ENCODE results near the gene VAPA.
A peak's percentile ranks its signal among the peaks of the same experiment; 100 is the strongest.

The VAPA gene, protein sequence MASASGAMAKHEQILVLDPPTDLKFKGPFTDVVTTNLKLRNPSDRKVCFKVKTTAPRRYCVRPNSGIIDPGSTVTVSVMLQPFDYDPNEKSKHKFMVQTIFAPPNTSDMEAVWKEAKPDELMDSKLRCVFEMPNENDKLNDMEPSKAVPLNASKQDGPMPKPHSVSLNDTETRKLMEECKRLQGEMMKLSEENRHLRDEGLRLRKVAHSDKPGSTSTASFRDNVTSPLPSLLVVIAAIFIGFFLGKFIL

DNA sequence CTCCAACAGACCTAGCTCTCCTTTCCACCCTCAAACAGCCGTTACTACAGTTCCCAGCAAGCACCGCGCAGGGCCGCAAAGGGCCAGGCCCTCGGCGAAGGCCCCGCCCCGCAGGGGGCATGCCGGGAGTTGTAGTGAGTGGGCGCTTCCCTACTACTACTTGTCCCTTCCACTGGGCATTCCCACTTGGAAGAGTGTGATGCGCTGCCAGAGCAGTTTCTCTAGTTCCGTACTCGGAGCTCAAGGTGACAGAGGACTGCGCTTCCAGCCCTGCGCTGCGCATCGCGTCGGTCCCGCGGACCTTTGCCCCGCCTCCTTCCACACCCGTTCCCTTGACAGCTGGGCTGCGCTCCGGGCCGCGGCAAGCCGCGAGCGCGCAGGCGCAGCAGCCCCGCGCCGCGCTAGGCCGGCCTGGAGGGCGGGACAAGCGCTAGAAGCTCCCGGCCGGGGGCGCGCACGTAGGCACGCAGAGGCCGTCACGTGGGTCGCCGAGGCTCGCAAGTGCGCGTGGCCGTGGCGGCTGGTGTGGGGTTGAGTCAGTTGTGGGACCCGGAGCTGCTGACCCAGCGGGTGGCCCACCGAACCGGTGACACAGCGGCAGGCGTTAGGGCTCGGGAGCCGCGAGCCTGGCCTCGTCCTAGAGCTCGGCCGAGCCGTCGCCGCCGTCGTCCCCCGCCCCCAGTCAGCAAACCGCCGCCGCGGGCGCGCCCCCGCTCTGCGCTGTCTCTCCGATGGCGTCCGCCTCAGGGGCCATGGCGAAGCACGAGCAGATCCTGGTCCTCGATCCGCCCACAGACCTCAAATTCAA, at the start of gene VAPA:
TSS of gene VAPA (plus strand) at position 491 of the 808 bp plus-strand sequence. CDS start at position 732, 241 bp downstream.
- DNase-seq, result peak; percentile 100

DNA sequence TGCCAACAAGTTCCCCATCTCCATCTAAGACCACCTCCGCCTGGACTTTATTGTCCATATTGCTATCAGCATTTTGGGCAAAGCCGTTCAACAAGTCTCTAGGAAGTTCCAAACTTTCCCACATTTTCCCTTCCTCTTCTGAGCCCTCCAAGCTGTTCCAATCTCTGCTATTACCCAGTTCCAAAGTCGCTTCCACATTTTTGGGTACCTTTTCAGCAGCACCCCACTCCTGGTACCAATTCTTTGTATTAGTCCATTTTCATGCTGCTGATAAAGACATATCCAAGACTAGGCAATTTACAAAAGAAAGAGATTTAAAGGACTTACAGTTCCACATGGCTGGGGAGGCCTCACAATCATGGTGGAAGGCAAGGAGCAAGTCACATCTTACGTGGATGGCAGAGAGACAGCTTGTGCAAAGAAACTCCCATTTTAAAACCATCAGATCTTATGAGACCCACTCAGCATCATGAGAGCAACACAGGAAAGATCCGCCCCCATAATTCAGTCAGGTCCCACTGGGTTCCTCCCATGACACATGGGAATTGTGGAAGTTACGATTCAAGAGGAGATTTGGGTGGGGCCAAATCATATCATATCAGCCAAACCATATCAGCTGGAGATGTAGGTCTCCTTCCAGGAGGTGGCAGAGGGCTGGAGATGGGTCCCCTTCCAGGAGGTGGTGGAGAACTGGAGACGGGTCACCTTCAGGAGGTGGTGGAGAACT, 47.9 kb upstream of the VAPA start:
- no peak for DNase-seq

DNA sequence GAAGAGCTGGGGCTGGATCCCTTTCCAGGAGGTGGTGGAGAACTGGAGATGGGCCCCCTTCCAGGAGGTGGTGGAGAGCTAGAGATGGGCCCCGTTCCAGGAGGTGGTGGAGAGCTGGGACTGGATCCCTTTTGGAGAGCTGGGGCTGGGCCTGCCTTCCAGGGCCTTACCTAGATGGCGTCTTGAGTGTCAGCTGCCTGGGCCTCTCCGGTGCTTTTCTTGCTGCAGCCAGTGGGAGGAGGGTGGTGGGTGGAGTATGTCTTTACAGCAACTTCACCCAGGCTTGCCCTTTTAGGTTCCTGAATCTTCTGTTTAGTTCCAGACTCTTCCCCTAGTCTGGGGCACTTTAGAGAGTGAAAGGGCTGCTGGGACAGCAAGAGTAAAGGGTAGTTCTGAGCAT, 47.2 kb upstream of the VAPA start:
- no peak for DNase-seq

DNA sequence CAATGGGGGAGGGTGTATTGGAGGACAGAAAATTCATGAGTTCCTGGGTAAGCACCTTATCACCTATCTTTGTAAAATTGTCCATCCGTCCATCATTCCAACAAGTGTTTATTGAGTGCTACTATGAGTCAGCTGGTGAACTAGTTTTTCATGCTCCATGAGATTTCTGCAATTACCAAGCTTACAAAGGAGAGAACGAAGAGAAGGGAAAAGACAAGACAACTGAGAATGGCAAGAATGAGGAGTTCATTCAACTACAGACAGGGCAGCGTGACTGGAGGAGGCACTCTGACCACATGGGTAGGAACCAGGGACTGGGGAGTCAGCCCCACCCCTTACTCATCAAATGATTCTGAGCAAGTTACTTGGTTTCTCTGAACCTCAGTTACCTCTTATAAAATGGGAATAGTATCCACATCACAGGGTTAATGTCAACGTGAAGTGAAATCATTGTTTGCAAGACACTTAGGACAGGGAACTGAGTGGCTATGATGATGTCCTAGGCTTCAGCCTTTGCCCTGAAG, 46.7 kb upstream of the VAPA start:
- no peak for DNase-seq

DNA sequence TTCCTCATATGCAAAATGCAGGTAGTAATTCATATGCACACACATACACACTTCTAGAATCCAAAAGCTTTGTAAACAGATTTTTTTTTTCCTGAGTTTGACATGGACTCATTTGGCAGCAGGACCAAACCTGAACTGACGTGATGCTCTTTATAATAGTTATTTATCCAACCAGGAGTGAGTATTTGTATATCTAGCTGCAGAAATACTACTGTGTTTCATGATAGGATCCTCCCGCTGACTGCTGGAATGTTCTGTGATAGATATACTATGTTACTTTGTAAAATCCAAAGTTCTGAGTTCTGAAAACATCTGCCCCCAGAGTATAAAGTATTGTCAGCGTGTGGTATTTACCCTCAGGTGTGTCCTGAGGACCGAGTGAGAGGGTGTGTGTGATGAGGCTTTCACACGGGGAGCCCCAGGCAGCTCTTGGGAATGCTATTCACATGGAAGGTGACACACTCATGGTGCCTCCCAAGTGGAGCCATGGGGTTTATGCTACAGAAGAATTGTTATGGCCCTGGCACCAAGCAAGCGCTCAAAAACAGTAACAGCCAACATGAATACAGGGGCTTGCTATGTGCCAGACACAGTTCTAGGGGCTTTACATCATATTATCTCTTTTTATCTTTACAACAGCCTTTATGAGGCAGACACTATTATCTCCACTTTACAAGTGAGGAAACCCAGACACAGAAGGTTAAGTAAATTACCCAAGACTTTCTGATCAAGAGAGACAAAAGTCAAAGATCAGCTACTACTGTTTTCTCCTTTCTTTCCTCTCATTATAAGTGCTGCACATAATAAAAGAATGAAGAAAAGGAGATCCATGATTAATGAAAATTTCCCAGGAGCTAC, 44.7 kb upstream of the VAPA start:
- DNase-seq, result no peak

DNA sequence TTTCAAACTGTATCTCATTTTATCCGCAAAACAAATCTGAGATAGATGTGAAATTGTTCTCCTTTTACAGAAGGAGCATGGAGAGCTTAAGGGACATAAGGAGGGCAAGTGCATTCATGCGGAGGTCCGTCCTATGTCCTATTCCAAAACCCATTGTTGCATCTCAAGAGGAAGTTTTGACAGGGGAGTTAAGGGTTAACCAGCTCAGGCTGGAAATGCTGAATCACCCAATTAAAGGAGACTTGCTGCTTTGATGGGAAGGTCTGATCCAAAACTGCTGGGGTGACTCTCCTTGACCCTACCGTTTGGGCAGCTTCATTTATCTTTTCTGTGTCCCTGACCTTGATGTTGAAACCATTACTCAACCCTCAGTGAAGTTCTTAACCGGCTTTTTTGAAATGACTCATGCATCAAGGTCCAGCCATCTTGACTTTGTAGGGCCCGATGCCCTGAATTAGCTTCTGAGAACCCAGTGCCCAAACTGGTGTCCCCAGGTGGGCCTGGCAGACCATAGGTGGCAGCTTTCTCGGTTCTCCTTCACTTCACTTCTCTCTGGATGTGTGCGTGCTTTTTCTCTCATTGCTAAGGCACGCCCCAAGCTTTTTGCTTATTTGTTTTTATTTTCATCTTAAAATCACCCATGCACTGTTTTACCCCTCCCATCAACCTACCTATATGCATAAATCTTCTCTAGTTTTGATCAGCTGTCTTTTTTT, 43.9 kb upstream of the VAPA start:
- no peak for DNase-seq

DNA sequence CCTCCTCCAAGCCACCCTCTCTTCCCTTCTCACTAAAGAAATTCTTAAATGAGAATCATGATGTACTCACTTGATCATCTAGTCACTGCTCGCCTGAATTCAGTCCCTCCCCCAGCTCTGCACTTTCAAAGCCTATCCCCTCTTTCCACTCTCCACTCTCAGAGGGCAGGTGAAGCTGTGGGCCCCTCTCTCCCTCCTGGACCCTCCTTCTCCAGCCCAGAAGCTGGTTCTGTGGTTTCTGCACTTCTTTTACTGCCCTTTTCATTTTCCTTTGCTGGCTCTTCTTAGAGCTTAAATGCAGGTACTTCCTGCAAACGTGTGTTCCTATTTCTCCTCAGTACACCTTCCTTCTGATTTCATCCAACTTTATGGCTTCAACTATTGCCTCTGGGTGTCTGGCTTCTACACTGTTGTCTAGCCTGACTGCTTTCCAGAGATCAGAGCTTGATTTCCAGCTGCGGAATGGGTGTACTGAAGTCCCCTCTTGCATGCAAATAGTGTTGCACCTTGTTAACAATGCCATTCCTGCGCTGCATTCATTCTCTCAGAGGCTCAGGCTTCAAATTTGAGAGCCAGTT, 43.3 kb upstream of the VAPA start:
- DNase-seq, result no peak

DNA sequence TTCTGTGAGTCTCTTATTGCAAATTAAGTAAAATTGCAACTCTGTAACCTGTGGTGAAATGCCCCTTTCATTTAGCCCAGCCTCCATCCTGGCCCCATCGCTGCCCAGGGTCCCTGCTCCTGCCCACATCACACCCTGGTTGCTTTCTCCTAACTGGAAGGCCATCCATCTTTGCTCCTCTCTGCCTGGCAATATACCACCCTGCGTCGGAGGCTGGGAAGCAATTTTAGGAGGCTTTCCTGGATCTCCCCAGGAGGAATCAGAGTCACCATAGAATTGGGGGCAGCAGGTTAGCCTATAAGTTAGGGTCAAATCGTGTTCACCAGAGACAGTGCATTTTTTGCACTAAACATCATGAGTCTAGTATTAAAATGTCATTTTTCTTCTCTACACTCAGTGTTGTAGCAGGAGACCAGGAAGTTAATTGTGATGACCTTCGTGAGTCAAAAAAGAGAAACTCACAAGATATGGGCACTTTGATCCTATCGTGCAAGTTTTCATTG, 42.5 kb upstream of the VAPA start:
- DNase-seq, result no peak

DNA sequence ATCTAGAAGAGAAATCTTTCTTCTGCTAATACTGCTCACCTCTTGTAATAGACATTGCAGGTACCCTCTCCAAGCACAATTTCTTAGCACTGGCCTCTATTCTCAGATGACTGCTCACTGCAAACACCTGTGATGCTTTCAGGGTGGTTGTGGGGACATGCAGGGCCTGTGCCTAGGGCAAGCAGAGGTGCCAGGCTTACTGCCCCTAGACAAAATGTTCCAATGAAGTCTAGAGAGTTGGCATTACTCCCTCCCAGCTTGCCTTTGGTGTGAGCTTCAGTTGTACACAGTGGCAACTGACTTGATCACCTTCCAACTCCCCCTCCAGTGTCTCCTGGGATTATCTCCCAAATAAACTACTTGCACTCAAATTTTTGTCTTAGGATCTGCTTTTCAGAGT, 41.0 kb upstream of the VAPA start:
- no peak for DNase-seq

DNA sequence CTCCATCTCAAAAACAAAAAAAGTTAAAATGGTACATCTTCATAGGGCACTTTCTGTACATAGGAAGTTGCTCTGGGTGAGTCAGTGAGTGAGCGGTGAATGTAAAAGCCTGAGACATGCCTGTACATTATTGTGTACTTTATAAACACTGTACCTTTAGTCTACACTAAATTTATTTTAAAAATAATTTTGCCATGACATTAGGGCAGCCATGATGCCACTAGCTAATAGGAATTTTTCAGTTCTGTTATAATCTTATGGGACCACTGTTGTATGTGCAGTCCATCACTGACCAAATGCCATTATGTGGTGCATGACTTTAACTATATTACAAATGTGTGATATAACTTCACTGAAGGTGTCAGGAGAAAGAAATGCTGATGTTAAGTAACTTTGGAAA, 39.1 kb upstream of the VAPA start:
- DNase-seq, result no peak

DNA sequence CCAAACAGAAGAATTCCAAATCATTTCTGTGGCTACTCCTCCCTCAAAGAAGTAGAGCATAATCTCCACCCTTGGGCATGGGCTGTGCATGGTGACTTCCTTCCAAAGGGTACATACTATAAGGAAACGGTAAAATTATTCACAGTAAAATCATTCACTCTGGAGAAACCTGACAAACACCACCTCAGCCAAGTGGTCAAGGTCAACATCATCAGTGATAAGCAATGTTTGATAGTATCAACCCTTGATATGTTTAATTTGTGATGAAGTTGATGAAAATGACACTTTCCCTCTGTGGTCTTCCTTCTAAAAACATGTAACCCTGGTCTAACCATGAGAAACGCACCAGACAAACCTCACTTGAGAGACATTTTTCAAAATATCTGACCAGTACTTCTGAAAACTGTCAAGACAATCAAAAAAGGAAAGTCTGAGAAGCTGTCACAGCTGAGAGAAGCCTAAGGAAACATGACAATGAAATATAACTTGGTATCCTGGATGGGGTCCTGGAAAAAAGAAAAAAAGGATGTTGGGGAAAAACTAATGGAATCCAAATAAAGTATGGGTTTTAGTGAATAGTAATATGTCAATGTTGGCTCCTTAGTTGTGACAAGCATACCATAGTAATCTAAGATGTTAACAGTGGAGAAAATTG, 37.5 kb upstream of the VAPA start:
- DNase-seq, result no peak

DNA sequence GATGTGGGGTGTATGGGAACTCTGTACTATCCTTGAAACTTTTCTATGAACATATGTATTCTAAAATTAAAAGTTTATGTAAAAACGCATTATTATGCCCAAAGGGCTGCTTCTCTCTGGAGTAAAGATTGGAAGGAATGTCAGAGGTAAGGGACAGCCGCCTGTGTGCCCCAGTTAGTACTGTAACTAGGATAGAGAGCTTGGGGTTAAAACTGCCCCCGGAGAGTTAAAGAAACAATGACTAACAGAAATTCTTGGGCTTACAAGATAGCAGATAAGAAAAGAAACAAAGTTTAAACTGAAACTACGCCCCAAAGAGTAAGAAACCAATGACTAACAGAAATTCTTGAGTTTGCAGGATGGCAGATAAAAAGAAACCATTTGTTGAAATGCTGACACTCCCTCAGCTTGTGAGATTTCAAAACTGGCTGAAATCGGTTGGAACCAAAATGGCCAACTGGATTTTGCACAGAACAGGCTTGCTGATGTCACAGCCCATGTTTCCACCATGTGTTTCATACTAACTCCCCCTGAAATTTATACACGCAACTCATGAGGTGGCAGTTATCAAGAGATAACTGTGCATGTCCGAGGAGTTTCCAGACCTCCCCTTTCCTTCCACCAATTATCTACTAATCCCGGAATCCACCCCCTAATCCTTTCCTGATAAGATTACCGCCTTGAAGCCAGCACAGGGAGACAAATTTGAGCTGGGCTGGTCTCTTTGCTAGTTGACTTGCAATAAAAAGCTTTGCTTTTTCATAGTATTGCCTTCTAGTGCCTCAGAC, 36.8 kb upstream of the VAPA start:
- DNase-seq, result peak; percentile 9

DNA sequence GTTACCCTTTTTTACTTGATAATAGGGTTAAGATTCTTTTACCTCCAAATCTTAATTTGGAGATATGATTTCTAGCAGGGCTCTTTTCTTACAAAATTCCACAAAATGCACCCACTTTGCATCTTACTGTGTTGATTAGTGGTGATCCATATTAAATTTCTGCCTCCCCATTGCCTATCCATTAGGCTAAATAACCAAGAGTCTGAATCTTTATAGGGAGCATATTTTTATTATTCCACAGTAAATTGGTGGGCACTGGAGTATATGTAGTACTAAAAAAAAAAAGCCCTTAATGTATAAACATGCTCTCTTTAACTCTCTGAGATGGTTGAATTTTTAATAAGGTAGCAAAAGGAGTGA, 36.2 kb upstream of the VAPA start:
- DNase-seq, result no peak

DNA sequence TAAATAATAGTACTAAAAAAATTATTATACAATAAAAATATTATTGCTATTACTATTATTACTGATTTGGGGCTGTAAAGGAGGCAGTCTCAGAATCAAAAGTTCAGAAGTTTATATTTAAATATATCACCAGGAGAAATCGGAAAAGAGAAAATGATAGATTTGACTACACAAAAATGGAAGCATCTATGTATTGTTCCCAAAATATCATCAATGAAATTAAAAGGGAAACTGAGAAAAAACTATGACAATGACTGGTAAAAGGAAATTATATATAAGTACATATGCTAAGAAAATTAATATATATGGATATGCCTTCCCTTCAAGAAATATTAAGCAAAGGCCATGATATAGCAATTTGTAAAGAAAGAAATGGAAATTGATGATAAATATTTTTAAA, 35.7 kb upstream of the VAPA start:
- no peak for DNase-seq

DNA sequence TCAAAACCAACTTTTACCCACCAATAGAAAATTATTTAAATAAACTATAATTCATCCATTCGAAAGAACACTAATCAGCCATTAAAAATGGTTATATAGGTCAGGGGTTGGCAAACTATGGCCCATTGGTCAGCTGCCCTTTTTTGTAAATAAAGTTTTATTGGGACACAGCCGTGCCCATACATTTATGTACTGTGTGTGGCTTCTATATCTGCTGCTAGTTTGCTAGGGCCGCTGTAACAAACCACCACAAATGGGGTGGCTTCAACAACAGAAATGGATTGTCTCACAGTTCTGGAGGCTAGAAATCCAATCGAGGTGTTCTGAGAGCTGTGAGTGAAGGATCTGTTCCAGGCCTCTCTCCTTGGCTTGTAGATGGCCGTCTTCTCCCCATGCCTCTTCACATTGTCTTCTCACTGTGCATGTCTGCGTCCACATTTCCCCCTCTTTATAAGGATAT, 35.0 kb upstream of the VAPA start:
- DNase-seq, result no peak

DNA sequence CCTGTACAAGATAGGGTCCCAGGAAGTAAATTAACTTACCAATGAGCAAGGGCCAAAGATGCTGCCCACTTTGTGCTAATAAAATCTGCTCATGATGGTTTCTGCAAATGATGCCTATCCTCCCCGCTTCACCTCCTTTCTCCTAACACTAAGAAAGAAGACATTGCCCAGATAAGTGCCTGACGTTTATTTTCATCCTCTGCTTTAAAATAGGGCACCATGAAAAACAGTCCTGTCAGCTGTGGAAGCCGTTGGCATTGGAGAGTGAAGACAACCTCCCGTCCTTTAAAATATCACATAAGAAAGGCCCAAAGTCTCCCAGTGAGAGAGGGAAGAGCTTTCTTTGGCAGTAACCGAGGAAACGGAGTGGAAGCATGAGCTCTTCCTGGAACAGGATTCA, 29.7 kb upstream of the VAPA start:
- DNase-seq, result no peak

DNA sequence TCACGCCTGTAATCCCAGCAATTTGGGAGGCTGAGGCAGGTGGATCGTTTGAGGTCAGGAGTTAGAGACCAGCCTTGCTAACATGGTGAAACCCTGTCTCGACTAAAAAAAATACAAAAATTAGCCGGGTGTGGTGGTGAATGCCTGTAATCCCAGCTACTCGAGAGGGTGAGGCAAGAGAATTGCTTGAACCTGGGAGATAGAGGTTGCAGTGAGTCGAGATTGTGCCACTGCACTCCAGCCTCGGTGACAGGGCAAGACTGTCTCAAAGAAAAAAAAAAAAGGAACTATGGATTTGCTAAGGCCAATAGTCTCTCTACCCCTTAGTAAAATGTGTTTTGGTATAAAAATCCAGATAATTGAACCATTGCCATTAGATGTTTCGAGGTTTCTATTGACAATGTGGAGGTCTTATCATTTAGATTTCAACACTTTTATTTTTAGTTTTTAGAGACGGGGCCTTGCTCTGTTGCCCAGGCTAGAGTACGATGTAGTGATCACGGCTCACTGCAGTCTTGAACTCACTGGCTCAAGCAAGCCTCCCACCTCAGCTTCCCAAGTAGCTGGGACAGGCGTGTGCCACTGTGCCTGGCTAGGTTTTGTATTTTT, 29.2 kb upstream of the VAPA start:
- DNase-seq, result no peak

DNA sequence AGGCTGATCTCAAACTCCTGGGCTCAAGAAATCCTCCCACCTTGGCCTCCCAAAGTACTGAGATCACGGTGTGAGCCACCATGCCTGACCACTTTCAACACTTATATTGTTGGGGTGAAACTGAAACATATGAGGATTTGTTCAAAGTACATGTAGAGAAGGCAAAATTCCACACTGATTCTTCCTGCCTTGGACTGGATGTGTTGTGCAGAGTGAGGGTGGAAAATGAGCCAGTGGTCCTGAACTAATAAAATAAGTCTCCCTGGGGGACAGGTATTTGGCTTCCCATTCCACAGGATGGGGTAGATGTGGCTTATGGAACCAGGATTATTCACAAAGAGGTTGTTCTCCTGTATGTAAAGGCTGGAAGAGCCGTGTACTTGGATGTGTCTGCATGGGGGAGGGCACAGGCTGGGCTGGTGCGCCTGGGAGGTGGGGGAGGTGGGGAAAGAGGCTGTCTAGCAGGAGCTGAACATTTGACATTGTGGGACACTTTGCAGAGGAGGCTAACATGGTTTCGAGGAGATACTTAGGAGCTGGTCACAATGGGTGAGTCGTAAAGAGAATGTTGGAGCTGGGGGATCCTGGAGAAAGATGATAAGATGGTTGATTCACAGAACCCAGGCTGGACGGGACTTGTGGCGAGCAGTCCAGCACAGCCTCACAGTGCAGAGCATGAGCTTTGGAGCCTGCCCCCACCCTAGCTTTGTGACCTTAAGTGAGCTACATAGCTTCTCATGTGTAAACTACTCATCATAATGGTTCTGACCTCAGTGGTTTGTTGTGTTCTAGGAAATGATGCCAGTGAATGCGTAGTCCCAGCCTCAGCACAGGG, 28.4 kb upstream of the VAPA start, which contains the start of gene TXNDC2:
TSS of gene TXNDC2 (plus strand) at position 804 of the 835 bp plus-strand sequence. CDS start 708 bp downstream, outside the sequence.
- DNase-seq, result no peak

DNA sequence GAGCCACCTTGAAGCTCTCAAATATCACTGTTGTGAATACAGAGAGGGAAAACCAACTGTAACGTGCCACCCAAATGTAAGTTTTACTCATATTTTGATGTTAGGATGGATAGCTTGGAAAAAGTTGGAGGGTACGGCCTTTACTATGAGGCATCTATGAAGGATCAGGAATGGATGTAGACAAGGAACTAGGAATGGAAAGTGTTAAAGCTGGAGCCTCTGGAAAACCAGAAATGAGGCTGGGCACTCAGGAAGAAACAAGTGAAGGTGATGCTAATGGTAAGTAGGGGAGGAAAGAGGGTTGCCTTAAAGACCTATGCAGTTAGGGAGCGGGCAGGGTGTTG, 27.8 kb upstream of the VAPA start:
- no peak for DNase-seq
